Measurements from ENCODE around the gene IQGAP2. TPM values are rescaled to one million over a fixed set of nuclear protein-coding genes. Genes with fewer than 3 reads are reported as not detected.

The IQGAP2 gene
- total RNA-seq, 3 donors from 2014 or later (not counting 1 experiment from before 2014, with no cell fraction given), result 172 to 218 (median 207) TPM

GRCh38 chr5:76384705-76385104, 18.4 kb upstream of the IQGAP2 start:
- TF ChIP-seq CTCF (IDR thresholded peaks at IDR 0.05), result no peak
- peak in 1 of 2 donors; percentile 63 for DNase-seq
- Histone ChIP-seq H3K4me1 (ENCODE audit: control insufficient read depth, insufficient read depth, low read length) (peaks cover 12% of the 10 kb centered on the region), H3K27me3 (ENCODE audit: control insufficient read depth, insufficient read depth, low read length) (no peaks in the 10 kb centered on the region), H3K27ac (ENCODE audit: low read length) (no peak overlapping the region), H3K36me3 (ENCODE audit: control insufficient read depth, insufficient read depth, low read length) (no peaks in the 10 kb centered on the region), H3K9me3 (ENCODE audit: control insufficient read depth, insufficient read depth, low read length) (no peaks in the 10 kb centered on the region), H3K4me3 (ENCODE audit: low read length) (no peak overlapping the region)
- intact Hi-C loops (cut with micrococcal nuclease), result no loop called here
- WGBS (ENCODE audit: insufficient coverage), result 56% methylated on average over 3 of the region's 3 CpGs
- Mint-ChIP-seq H3K9me3 (no peaks in the 10 kb centered on the region), H3K27ac (no peak overlapping the region), H3K36me3 (no peaks in the 10 kb centered on the region), H3K27me3 (ENCODE audit: low read depth in 2 of 2) (no peaks in the 10 kb centered on the region), H3K4me1 (peaks cover 28 to 55% of the 10 kb centered on the region in 2 donors), H3K4me3 (no peak overlapping the region)
- ATAC-seq, result no peak

- WGBS (ENCODE audit: insufficient coverage), result 97% methylated on average over 5 of the region's 5 CpGs
- no peak overlapping the region for H3K27ac ChIP-seq (ENCODE audit: low read length)
- H3K4me3 ChIP-seq (ENCODE audit: low read length), result no peak overlapping the region
- DNase-seq (no peak), ATAC-seq (no peak)
- Mint-ChIP-seq H3K36me3 (no peaks in the 10 kb centered on the region), H3K27ac (no peak overlapping the region), H3K4me1 (peaks cover 36 to 59% of the 10 kb centered on the region in 2 donors), H3K4me3 (no peak overlapping the region), H3K27me3 (ENCODE audit: low read depth in 2 of 2) (no peaks in the 10 kb centered on the region), H3K9me3 (no peaks in the 10 kb centered on the region)
- no peaks in the 10 kb centered on the region for H3K9me3 ChIP-seq (ENCODE audit: control insufficient read depth, insufficient read depth, low read length)
- H3K4me1 ChIP-seq (ENCODE audit: control insufficient read depth, insufficient read depth, low read length), result peaks cover 12% of the 10 kb centered on the region
- intact Hi-C loops (cut with micrococcal nuclease), result no loop called here
- H3K27me3 ChIP-seq (ENCODE audit: control insufficient read depth, insufficient read depth, low read length), result no peaks in the 10 kb centered on the region
- no peak for TF ChIP-seq CTCF (IDR thresholded peaks at IDR 0.05)
- no peaks in the 10 kb centered on the region for H3K36me3 ChIP-seq (ENCODE audit: control insufficient read depth, insufficient read depth, low read length)
Observed at GRCh38 chr5:76385540-76385939, 17.5 kb upstream of the IQGAP2 start.

GRCh38 chr5:76386360-76386759, 16.7 kb upstream of the IQGAP2 start:
- DNase-seq (no peak), ATAC-seq (no peak)
- H3K27me3 Mint-ChIP-seq (ENCODE audit: low read depth in 2 of 2), result no peaks in the 10 kb centered on the region
- 85% methylated on average over 5 of the region's 5 CpGs for WGBS (ENCODE audit: insufficient coverage)
- H3K4me1 Mint-ChIP-seq, result peaks cover 44 to 63% of the 10 kb centered on the region in 2 donors
- Histone ChIP-seq H3K27me3 (ENCODE audit: control insufficient read depth, insufficient read depth, low read length) (no peaks in the 10 kb centered on the region), H3K4me3 (ENCODE audit: low read length) (no peak overlapping the region), H3K4me1 (ENCODE audit: control insufficient read depth, insufficient read depth, low read length) (peaks cover 18% of the 10 kb centered on the region), H3K36me3 (ENCODE audit: control insufficient read depth, insufficient read depth, low read length) (no peaks in the 10 kb centered on the region), H3K9me3 (ENCODE audit: control insufficient read depth, insufficient read depth, low read length) (no peaks in the 10 kb centered on the region), H3K27ac (ENCODE audit: low read length) (no peak overlapping the region)
- intact Hi-C loops (cut with micrococcal nuclease), result no loop called here
- H3K4me3 Mint-ChIP-seq, result no peak overlapping the region
- TF ChIP-seq CTCF (IDR thresholded peaks at IDR 0.05), result no peak
- H3K27ac Mint-ChIP-seq, result no peak overlapping the region
- no peaks in the 10 kb centered on the region for H3K9me3 Mint-ChIP-seq
- H3K36me3 Mint-ChIP-seq, result no peaks in the 10 kb centered on the region

GRCh38 chr5:76388236-76388635, 14.8 kb upstream of the IQGAP2 start:
- TF ChIP-seq CTCF (IDR thresholded peaks at IDR 0.05), result no peak
- no peak overlapping the region for H3K27ac Mint-ChIP-seq
- H3K4me3 Mint-ChIP-seq, result no peak overlapping the region
- ATAC-seq (no peak), DNase-seq (no peak)
- H3K9me3 ChIP-seq (ENCODE audit: control insufficient read depth, insufficient read depth, low read length), result no peaks in the 10 kb centered on the region
- peaks cover 50 to 69% of the 10 kb centered on the region in 2 donors for H3K4me1 Mint-ChIP-seq
- no peaks in the 10 kb centered on the region for H3K9me3 Mint-ChIP-seq
- intact Hi-C loops (cut with micrococcal nuclease), result no loop called here
- no peaks in the 10 kb centered on the region for H3K27me3 ChIP-seq (ENCODE audit: control insufficient read depth, insufficient read depth, low read length)
- H3K27me3 Mint-ChIP-seq (ENCODE audit: low read depth in 2 of 2), result no peaks in the 10 kb centered on the region
- H3K4me3 ChIP-seq (ENCODE audit: low read length), result no peak overlapping the region
- H3K4me1 ChIP-seq (ENCODE audit: control insufficient read depth, insufficient read depth, low read length), result peaks cover 29% of the 10 kb centered on the region
- H3K27ac ChIP-seq (ENCODE audit: low read length), result no peak overlapping the region
- WGBS (ENCODE audit: insufficient coverage), result no CpG with 5 or more reads among the region's 1 CpG
- no peaks in the 10 kb centered on the region for H3K36me3 Mint-ChIP-seq
- H3K36me3 ChIP-seq (ENCODE audit: control insufficient read depth, insufficient read depth, low read length), result no peaks in the 10 kb centered on the region
